GM18517 (cell line): ENCODE results near the gene SERTAD3.
"Not testable (repeated sequence)": the region's sequence is repeated elsewhere in the genome, so short reads cannot be mapped to it uniquely, and the experiment has no call there.

Experiments used
- ATAC-seq: cut with Tn5 transposase; IDR thresholded peaks from one replicate; pipeline ENCODE4 v1.9.1; 2021; ENCODE audit warnings: mild to moderate bottlenecking, moderate library complexity; ENCODE audit not compliant: unreplicated experiment

SERTAD3 gene, protein sequence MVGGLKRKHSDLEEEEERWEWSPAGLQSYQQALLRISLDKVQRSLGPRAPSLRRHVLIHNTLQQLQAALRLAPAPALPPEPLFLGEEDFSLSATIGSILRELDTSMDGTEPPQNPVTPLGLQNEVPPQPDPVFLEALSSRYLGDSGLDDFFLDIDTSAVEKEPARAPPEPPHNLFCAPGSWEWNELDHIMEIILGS

DNA sequence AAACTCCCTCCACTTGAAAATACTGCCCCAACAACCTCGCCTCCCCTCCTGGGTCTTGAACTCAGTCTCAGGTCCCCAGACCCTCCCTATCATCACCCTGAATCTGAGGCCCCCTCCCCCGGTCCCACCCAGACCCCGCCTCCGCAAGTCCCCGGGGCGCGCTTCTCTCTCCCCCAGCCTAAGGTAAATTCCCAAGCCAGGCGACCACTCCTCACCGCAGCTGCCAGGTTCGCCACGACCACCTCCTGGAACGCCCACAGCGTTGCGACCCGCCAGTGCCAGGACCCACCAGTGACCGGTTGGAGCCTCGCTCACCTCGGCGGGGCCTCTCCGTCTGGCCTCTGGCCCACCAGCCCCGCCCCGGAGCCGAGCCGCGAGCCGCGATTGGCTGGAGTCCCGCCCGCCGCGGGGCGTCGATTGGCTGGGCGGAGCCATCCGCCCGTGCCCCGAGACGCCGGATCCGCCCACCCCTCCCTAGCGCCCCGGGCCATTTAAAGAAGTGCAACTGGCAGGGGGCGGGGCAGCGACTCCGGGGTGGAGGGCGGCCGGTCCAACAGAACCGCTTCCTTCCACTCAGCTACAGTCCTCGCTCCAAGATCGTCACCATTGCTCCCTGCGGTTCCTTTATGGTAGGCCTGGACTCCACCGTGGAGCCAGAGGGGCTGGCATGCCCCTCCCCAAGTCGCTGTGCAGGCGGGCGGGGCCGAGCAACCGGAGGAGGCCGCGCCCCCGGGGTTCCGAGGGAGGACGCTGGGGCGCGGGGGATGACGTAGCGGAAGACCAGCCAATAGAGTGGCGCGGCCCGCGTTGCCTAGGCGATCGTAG is at the start of gene SERTAD3:
SERTAD3 (minus strand) TSS at position 336 of the 825 bp plus-strand sequence. CDS start 2,255 bp downstream, outside the sequence.
- peak; percentile 62 for ATAC-seq

DNA sequence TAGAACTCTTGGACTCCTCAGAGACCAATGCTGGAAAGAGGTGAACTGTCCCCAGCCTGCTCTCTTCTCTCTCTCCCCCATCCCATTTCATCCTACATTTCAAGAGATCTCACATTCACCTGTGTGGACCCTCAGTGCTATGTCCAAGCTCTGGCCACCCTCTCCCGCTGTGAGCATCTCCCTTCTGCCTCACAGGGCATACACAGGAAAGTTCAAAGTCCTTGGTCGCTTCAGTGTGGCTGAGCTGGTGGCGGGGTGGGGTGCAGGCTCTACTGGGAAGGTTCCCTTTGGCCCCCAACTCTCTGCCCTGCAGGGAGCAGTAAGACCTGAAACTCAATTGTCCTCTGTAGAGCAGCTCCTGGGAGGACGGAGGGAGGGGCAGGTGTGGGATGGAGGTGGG is 49.6 kb upstream of the SERTAD3 start:
- ATAC-seq = no peak

DNA sequence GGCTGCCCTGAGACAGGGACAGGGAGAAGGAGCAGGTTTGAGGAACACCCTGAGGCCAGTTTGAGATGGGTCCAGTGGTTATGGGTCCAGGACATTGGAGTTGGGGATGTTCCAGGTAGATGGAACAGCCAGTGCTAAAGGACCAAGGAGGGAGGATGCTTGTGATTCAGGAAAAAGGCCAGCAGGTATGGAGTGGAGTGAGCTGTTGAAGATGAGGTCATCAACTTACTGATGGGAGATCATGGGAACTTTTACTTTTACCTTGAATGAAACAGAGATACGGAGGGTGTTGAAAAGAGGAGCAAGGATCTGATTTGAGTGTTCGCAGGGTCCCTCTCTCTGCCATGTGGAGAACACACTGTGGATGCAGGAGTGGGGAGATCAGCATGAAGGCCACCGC is 48.1 kb upstream of the SERTAD3 start:
- no peak for ATAC-seq

DNA sequence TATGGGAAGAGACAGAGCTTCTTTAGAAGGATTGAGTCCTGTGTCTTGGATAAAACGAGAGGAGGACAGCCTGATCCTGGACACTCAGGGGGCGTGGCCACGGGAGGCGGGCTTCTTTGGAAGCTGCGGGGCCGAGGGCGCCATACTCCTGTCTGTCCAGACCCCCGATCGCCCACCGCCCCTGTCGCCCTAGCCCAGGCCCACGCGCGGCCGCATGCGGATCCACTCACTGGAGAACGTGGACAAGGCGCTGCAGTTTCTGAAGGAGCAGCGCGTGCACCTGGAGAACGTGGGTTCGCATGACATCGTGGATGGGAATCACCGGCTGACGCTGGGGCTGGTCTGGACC is 45.7 kb upstream of the SERTAD3 start:
- ATAC-seq = no peak

DNA sequence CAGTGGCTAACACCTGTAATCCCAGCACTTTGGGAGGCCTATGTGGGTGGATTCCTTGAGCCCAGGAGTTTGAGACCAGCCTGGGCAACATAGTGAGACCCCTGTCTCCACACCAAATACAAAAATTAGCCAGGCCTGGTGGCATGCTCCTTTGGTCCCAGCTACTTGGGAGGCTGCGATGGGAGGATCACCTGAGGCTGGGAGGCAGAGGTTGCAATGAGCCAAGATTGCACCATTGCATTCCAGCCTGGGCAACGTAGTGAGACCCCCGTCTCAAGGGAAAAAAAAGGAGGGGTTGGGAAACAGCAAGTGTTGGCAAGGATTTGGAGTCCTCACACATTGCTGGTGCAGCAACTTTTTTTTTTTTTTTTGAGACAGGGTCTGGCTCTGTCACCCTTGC is 41.9 kb upstream of the SERTAD3 start:
- ATAC-seq = no peak

DNA sequence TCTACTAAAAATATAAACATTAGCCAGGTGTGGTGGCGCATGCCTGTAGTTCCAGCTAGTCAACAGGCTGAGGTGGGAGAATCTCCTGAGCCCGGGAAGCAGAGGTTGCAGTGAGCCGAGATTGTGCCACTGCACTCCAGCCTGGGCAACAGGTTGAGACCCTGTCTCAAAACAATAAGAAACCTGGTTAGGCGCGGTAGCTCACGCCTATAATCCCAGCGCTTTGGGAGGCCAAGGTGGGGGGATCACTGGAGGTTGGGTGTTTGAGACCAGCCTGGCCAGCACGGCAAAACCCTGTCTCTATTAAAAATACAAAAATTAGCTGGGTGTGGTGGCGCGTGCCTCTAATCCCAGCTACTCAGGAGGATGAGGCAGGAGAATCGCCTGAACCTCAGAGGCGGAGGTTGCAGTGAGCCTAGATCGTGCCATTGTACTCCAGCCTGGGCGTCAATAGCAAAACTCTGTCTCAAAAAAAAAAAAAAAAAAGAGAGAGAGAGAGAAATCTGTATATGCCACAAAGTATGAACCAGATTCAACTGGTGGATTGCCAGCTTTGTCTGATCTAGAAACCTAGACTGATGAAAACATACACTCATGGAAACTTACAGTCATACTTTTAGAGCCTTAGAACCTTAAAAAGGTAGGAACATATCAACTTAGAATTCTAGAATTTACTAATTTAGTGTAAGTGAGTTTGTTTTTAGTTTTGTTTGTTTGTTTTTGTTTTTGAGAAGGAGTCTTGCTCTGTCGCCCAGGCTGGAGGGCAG is 31.9 kb upstream of the SERTAD3 start:
- not testable (repeated sequence) for ATAC-seq

DNA sequence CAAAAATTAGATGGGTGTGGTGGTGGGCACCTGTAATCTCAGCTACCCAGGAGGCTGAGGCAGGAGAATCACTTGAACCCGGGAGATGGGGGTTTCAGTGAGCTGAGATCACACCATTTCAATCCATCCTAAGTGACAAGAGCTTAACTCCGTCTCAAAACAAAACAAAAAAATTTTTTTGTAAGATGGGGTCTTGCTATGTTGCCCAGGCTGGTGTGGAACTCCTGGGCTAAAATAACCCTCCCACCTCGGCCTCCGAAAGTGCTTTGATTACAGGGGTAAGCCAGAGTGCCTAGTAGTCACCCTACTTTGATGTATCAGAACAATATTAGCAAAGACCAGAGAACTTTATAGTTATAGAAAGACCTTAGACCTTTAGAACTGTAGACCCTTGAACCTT is 30.6 kb upstream of the SERTAD3 start:
- ATAC-seq = no peak

DNA sequence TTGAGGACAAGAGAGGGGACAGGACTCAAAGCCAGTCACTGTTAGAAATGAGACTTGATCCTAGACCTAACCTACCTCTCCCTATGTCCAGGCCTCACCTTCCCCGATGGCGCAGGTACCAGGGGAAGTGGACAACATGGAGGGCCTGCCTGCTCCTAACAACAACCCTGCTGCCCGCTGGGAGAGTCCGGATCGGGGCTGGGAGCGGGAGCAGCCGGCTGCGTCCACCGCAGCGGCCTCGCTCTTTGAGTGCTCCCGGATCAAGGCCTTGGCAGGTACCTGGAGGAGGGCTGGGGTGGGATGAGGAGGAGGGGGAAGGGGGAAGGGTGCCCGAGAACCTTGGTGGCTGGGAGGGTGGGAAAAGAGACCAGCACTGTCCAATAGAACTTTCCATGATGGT is 28.4 kb upstream of the SERTAD3 start:
- no peak for ATAC-seq

DNA sequence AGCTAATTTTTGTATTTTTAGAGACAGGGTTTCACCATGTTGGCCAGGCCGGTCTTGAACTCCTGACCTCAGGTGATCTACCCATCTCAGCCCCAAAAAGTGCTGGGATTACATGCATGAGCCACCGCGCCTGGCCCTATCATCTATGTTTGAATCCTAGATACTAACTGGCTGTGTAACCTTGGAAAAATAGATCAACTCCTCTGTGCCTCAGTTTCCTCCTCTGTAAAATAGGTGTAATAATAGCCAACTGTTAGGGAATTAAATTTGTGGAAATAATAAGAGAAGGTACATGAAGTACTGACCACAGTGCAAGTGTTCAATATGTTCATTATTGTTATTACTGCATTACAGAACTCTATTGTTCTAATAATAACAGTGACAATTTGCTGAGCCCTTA is 27.0 kb upstream of the SERTAD3 start:
- ATAC-seq = no peak

DNA sequence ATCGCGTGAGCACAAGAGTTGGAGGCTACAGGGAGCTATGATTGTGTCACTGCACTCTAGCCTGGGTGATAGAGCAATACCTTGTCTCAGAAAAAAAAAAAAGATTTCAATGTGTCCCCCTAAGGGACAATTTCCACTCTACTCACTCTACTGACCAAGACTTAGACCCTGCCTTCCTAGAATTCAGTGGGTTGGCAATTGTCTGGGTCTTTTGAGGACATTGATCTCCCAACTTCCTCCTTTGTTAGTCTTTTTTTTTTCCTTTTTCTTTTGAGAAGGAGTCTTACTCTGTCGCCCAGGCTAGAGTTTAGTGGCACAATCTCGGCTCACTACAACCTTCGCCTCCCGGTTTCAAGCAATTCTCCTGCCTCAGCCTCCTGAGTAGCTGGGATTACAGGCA is 24.9 kb upstream of the SERTAD3 start:
- no peak for ATAC-seq

DNA sequence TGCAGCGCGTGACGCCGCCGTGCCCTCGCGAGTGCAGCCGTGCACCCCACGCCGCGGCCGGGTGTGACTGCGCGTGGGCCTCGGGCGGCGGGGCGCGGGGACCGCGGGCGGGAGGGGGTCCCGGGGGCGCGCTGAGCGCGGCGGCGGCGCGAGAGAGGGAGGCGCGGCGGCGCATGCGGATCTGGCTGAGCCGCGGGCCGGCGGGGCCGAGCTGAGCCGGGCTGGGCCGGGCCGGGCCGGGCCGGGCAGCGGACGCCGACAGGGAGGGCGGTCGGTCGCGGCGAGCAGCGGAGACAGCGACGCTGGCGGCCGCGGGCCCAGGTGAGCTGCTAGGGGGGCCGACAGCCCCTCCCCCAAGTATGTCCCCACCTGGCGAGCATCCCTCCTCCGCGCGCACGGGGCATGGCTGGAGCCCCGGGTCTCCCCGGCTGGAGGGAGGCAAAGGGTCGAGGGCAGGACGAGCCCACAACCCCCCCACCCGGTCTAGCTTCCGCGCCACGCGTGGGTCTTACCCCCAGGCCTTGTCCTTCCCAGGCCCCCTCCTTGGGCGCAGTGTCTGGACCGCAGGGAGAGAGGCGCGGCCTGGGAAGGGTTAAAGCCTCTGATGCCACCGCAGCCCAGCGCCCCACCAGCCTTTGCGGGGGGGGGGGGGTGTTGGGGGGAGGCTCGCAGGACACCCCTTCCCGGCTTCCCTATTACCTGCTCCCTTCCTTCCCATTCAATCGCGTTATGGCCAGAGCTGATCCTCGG is 23.0 kb upstream of the SERTAD3 start, which contains the start of gene SPTBN4:
SPTBN4 (plus strand) TSS at position 17 of the 750 bp plus-strand sequence. CDS start 5,621 bp downstream, outside the sequence.
- no peak for ATAC-seq

DNA sequence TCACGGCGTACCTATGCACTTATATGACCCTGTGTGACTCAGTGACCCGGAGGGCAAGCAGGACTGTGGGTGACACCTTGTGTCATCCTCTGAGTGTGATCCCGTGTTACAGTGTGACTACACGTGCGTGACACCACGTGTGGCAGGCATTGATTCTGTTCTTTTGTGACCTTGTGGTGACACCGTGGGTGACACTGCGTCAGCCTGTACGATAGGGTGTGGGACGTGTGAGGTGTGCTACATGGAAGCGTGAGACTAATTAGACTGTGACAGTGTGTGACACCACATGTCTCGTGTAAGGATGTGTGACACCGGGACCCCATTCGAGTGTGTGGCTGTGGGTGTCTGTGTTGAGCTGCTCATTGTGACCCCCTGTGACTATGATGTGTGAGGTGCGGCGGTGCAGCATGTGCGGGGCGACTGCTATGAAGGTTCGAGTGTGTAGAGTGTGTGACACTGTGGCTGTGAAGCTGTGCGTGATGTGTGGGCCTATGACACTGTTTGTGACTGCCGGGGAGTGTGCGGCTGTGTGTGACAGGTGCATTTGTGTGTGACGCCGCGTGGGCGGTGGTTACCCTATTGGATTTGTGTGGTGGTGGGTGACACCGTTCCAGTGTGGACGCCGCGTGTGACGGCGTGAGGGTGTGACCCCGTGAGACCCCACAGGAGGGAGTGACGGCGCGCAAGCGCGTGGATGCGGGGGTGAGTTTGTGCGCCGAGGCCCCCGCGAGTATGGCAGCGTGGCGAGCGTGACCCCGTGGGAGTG is 22.3 kb upstream of the SERTAD3 start:
- peak; percentile 38 for ATAC-seq

DNA sequence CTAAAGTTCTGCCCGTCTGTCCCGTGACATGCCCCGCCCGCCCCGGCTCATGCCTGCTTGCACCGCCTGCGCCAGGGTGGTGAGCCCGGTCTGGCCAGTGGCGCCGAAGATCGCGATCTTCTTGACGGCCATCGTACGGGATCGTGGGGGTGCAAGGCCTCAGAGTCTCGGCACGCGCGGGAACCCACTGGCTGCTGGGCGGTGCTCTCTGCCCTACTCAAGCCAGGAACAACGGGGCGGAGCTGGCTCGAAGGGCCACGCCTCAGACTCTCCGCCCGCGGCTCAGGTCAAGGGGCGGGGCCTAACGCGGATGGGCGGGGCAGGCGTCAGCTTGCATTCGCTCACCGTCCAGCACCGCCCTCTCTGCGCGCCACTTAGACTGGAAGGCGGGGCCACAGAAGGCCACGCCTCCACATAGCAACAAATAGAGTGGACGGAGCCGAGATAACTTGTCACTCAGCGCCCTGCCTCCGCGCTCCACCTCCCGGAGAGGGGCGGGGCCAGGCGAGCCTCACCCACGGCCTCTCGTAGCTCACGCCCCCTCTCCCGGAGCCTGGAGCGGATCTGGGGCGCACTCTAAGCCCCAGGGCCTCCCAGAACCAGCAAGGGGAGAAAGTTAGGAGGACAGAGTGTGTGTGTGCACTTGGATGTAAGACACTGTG is 21.6 kb upstream of the SERTAD3 start, which contains the start of gene BLVRB:
BLVRB (minus strand) TSS at position 189 of the 662 bp plus-strand sequence; CDS start at position 132, 57 bp downstream.
- peak; percentile 86 for ATAC-seq

DNA sequence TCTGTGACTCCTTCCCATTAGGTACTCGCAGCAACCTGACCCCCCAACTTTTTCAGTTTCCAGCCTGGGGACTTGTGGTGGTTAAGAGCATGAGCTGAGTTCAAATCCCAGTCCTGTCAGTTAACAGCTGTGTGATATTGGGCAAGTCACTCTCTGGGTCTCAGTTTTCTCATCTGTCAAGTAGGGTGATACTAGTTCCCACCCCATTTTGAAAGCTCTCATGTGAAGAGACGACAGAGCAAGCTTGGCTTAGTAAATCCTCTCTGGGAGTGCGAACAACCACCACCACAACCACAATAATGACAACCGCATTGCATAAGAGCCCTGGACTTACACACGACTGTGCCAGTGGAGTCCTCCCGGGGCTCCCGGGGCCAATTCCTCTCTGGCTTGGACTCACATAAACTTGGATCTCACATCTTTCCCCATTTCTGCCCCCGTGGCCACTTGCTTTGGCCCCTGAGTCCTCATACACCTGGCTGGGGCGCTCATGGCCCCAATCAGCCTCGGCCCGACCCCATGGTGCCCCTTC is 21.0 kb upstream of the SERTAD3 start:
- no peak for ATAC-seq

DNA sequence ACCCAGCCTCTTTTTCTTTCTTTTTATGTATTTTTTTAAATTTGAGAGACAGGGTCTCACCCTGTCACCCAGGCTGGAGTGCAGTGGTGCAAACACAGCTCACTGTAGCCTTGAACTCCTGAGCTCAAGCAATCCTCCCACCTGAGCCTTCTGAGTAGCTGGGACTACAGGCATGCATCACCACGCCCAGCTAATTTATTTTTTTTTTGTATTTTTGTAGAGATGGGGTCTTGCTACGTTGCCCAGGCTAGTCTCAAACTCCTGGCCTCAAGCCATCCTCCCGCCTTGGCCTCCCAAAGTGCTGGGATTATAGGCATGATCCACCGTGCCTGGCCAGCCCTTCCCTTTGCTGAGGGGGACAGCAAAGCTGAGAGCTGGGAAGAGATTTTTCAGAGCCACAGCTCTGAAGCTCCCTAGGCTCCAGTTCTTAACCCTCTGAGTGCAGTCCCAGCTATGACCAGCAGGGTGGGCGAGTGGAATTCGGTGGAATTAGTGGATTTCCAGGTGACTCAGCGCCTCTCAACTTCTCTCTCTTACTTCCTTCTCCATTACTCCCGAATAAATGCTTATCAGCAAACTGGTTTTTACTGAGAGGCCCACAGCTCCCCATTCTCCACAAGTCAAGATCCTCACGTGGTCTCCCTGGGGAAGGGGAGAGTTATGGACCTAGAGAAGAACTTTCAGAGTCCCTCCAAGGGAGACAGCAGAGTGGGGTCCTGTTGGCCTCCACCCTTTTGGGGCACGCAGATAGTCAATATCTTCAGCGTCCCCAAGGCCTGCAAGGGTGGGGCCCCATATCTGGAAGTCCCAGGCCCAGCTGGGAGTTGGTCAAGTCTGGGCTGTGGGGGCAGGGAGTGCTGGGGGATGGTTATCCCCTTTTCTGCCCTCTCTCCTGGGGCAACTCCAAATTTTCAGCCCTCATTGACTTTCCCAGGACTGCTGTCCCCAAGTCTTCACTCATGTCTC is 20.2 kb upstream of the SERTAD3 start:
- no peak for ATAC-seq

DNA sequence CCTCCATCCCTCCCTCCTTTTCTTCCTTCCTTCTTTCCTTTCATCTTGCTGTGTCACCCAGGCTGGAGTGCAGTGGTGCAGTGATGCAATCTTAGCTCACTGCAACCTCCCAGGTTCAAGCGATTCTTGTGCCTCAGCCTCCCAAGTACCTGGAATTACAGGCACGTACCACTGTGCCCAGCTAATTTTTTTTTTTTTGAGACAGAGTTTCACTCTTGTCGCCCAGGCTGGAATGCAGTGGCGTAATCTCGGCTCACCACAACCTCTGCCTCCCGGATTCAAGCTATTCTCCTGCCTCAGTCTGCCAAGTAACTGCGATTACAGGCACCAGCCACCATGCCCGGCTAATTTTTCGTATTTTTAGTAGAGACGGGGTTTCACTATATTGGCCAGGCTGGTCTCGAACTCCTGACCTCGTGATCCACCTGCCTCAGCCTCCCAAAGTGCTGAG is 19.5 kb upstream of the SERTAD3 start:
- not testable (repeated sequence) for ATAC-seq

DNA sequence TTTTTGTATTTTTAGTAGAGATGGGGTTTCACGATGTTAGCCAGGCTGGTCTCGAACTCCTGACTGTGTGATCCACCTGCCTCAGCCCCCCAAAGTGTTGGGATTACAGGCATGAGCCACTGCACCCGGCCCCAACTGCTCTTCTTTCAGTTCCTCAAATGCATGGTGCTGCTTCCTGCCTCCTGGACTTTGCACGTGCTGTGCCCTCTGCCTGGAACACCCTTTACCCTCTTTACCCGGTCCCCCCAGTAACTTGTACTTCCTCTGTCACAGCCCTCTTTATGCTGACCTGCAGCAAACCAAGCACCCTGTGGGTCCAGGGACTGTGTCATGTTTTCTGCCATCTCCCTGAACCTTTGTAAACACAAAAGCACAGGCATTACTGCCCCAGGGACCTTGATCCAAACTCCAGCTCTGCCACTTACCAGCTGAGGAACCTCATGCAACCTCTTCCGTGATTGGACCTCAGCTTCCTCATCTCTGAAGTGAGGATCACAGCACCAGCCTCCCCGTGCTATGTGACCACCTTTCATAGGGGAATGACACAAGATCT is 17.6 kb upstream of the SERTAD3 start:
- no peak for ATAC-seq

DNA sequence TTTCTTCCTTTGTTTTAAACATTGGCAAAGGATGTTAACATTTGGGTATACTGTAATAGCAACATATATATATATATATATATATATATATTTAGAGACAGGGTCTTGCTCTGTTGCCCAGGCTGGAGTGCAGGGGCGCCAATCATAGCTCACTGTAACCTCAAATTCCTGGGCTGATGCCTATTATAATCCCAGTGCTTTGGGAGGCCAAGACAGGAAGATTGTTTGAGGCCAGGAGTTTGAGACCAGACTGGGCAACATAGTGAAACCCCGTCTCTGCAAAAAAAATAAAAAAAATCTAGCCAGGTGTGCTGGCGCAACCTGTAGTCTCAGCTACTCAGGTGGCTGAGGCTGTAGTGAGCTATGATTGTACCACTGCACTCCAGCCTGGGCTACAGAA is 16.1 kb upstream of the SERTAD3 start:
- ATAC-seq = no peak
